SH-SY5Y (cell line): ENCODE results near the gene PTK6.

Experiments
- GATA2 ChIP-seq: IDR thresholded peaks from 2 replicates; pipeline ENCODE4 v1.6.1; 2011; ENCODE audit warnings: mild to moderate bottlenecking, low read depth, low read length
- GATA3 ChIP-seq: IDR thresholded peaks from 2 replicates; pipeline ENCODE4 v1.6.1; 2011; ENCODE audit warnings: low read depth, mild to moderate bottlenecking, low read length, moderate library complexity

The PTK6 gene

DNA sequence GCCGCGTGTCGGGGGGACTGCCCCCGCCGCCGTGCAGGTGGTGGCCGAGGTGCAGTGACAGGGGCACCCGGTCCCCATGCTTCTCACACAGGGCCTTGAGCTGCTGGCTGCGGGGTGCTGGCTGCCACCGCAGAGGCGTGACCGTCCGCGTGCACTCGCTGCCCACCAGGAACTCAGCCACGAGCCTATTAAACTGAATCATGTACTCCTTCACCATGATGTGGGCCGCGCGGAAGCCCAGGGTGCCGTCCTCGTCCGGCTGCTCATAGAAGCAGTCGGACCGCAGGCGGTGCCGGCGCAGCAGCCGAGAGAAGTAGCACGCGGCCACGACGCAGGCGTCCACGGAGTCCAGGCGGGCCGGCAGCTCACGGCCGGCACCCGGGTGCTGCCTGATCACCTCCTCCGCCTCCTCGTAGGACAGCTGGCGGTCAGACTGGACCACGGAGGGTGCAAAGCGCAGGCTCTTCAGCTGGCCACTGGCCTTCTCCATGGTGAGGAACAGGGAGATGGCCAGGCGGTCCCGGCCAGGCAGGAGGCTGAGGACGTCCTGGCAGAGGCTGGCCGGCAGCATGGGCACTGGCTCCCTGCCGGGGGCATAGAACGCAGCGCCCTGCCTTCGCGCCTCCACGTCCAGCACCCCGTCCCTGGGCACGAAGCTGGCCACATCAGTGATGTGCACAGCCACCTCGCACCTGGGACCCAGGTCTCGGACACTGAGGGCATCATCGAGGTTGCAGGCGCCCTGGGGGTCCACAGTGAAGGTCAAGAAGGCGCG lies 27.0 kb upstream of the PTK6 start:
- no peak for TF ChIP-seq GATA3
- TF ChIP-seq GATA2 = no peak

DNA sequence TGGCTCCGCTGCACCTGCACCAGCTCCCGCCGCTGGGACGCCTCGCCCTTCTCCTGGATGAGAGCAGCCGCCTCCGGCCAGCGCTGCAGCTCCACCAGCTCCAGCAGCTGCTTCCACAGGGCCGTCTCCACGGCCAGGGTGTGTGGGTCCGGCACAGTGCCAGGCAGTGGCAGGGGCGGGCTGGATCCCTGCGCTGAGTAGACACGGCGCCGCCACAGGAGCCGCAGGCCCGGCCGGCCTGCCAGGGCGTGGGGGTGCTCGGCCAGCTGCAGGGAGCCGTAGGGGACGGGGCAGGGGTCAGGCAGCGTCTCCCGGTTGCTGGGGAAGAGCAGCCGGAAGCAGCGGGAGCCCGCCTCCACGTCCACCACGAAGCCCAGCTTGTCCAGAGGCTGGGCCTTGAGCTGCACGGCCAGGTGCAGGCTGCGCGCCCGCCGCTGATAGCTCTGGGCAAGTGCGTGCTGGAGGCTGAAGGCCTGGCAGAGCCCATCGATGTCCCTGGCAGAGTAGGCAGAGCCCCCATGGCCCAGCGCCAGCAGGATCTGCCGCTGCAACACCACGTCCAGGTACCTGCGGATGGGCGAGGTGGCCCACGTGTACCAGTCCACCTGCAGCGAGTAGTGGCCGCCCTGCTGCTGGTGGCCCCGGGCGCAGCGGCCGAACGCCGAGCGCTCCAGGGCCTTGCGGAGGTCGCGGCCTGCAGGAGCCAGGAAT lies 26.2 kb upstream of the PTK6 start:
- TF ChIP-seq GATA3 = no peak
- TF ChIP-seq GATA2 = no peak

DNA sequence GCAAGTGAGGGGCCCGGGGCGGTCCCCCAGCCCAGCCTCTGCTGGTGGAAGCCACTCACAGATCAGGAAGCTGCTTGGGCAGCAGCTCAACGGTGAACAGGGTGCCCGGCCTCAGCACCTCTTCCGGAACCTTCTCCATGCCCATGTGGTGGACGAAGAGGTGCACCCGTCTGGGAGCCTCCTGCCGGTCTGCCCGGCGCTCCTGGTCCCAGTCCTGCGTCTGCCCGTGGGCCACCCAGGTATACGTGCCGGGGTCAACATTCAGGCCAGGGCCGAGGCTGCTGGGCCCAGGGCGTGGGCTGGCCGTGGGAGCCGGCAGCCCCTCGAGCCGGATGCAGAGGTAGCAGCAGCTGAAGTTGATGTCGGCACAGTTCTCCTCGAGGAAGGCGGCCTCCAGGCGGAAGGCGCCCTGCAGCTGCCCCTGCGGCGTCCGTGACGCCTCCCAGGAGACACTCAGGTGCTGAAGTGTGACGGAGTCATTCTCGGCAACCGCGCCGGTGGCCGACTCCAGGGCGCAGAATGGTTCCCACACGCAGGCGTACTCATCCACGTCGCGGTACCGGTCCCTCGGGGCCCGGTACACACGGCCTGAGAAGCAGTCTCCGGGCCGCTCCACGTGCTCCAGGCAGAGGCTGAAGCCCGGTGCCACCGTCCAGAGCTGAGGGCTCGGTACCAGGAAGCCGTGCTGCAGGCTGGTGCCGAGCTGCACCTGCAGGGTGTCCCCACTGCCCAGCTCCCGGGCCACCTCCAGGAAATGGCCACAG lies 25.5 kb upstream of the PTK6 start:
- no peak for TF ChIP-seq GATA3
- no peak for TF ChIP-seq GATA2

DNA sequence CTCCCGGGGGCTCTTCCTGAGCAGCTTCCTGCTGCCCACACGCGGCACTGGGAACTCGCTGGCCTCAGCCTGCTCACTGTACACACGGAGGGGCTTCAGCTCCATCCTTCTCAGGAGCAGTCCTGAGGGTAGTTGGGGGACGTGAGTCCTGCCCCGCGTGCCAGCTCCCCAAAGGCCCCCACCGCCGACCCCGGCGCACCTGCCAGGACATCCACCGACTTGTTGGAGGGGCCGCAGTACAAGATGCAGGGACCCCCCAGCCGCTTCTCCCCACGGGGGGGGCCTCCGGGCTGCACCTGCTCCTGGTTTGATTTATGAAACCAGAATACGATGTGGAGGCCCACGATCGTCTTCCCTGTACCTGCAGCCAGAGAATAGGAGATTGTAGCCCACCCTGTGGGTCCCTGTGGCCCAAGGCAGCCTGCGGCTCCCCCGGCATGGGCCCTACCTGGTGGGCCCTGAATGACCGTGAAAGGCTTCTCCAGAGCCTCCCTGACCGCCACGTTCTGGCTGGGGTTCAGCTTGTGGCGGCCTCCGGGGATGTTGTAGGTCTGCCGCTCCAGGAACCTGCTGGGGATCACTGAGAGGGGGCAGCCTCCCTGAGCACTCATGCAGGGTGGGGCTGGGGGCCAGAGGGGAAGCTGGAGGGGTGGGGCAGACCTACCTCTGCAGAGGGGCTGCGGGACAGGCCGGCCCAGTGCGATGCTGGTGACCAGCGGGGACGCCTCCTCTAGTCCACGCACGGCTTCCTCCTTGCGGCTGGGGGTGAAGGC lies 24.6 kb upstream of the PTK6 start:
- no peak for TF ChIP-seq GATA3
- no peak for TF ChIP-seq GATA2

DNA sequence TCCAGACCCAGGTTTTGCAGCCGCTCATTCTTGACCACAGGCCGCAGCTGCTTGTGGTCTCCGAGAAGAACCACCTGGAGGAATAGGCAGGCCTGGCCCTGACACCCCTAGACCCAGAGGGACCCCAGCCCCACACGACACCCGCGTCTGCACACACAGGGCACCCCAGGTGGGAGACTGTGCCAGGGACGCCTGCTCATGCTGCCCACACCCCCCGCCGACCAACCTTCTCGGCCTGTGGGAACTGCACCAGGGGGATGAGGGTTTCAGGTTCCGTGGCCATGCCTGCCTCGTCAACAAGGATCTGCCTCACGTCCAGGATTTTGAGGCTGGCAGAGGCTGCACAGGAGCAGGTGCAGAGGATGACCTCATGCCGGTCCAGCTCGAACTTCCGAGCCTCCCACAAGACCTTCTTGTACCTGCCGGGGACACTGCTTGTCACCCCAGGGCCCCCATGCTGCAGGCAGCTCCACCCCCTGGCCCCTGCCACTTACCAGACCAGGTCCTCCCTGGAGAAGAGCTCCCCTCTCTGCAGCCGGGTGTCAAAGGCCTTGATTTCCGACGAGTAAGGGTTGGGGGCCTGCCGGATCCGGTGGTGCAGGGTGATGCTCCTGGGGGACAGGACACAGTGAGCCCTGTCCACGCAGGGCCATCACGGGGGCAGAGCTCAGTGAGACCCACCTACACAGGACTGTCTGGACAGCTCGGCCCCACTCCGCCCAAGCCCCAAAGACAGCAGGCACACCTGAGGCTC lies 23.9 kb upstream of the PTK6 start:
- TF ChIP-seq GATA3 (no peak), GATA2 (no peak)

DNA sequence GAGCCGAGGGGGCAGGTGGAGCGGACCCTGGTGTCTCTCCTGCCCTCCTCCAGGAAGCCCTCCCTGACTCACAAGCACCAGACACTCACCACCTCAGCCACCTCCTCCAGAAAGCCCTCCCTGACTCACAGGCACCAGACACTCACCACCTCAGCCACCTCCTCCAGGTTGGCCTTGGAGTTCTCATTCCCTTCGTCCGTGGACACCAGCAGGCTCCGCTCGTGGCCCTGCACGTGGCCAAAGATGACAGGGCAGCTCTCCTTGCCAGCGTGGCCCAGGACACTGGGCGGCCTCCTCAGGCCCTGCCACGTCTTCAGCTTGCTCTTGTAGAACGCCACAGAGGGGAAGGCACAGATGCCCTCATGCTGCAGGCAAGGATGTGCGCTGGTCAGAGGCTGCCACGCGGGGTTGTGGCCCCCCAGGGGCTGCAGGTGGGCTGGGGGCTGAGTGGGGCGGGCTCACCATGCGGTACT lies 23.2 kb upstream of the PTK6 start:
- no peak for TF ChIP-seq GATA2
- TF ChIP-seq GATA3 = no peak

DNA sequence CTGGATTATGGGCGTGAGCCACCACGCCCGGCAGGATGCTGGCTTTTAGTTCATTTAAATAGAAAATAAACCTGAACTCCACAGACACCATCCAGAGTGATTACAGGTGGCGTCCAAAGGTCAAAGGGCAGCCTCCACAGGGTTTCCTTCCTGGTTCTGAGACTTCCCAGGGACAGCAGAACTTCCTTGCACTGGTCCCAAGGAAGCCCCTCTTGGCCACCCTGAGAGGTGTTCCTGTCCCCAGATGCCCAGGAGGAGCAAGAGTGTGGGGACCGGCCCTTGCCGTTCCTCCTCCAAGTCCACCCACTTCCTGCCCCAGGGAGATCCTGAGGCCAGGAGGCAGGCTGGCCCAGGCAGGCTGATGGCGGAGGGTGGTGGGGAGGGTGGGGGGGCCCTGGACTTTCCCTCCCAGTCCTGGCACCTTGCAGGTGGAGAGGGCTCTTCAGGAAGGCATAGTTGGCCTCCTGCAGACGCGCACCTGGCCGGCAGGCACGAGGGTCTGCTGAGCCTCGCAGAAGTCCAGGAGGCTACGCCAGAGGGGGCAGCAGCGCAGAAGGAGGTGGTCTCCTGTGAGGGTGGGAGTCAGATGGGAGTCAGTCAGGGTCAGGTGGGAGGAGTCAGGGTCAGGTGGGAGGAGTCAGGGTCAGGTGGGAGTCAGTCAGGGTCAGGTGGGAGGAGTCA lies 21.8 kb upstream of the PTK6 start:
- TF ChIP-seq GATA2 = no peak
- TF ChIP-seq GATA3 = no peak

DNA sequence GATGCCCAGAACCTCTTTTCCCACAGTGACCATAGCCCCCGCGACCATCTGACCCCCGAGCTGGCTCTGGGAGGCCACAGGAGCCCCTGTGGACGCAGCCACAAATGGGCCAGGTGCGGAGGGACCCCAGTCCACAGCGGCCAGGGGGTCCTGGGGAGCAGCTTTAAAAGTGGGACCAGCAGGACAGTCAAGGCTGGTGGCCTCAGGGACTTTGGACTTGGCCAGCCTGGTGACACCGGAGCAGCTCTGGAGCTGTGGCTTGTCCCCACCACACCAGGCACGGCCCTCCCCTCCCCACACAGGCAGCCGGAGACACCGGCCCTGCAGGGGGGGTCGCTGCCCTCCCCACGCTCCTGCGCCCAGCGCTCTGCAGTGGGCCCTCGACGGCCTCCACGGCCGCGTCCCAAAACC lies 20.3 kb upstream of the PTK6 start:
- TF ChIP-seq GATA2 (no peak), GATA3 (no peak)

DNA sequence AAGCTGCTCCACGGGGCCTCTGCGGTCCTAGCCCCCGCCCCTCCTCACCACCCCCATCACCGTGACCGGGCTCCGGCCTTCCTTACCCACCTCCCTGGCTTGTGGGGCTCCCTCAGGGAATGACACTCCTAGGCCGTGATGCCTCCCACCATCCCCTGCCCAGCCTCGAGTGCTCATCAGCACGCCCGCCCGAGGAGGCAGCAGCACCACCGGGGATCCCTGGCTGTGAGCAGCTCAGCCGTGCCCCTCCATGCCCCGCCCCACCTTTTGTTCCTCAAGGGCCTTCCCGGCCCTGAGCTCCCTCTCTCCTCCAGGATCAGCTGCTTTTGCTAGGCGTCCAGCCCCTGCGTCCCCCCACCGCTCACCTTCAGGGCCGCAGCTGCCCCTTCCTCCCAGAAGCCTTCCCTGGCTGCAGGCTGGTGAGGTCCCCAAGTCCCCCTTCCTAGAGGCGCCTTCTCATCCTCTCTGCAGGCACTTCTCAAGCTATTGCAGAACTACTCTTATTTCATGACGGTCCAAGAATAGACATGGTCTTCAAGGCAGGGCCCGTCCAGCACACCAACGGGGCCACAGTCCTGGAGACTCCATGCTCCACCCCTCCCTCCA lies 19.8 kb upstream of the PTK6 start:
- TF ChIP-seq GATA2 (no peak), GATA3 (no peak)

DNA sequence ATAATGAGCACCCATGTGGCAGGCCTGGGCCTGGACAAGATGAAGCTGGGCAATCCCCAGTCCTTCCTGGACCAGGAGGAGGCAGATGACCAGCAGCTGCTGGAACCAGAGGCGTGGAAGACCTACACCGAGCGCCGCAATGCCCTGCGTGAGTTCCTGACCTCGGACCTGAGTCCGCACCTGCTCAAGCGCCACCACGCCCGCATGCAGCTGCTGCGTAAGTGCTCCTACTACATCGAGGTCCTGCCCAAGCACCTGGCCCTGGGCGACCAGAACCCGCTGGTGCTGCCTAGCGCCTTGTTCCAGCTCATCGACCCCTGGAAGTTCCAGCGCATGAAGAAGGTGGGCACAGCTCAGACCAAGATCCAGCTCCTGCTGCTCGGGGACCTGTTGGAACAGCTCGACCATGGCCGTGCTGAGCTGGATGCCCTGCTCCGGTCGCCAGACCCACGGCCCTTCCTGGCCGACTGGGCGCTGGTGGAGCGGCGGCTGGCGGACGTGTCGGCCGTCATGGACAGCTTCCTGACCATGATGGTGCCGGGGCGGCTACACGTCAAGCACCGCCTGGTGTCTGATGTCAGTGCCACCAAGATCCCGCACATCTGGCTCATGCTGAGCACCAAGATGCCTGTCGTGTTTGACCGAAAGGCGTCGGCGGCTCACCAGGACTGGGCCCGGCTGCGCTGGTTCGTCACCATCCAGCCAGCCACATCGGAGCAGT lies 18.6 kb upstream of the PTK6 start:
- TF ChIP-seq GATA3 = no peak
- no peak for TF ChIP-seq GATA2

DNA sequence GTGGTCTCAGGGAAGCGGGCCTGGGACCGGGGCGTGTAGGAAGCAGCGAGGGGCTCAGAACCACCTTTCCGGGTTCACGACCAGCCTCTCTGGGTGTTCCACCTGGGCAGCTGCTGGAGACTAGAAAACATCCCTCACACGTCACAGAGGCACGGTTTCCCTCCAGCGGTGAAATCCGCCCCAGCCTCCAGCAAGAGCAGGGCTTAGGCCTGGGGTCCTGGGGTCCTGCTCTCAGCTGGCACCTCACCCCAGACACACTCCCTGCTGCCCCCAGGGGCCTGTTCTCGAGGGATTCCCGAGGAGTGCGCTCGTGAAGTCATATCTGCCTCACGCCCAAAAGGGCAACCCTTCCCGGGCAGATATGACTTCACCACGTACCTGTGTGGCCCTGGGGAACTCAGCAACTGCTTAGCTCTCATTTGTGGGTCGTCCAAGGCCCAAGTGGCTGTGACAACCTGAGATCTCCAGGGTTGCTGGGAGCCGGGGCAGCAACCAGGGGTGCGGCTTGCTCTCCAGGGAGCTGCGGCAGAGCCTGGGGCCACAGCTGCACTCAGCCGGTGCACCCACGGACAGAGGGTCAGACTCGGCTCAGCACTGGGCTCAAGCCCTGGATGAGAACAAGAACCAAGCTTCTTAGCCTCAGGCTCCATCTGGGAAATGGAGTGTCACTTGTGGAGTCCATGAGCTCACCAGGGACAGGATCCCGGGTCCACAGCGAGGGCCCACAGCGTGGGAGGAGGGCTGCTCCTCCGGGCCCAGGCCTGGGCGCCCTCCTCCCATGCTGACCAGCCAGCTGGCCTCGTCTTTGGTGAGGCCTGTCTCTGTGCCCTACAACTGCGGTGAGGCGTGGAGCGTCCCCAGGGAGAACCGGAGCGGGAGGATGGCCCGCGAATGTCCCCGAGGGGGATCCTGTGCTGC lies 17.4 kb upstream of the PTK6 start:
- no peak for TF ChIP-seq GATA3
- TF ChIP-seq GATA2 = no peak
